Motor neuron (in vitro differentiated cells): ENCODE data around the gene PRMT7. TPM values are rescaled to one million over a fixed set of nuclear protein-coding genes. Genes with fewer than 3 reads are reported as not detected.
A peak's percentile ranks its signal among the peaks of the same experiment; 100 is the strongest.

Source experiments
- ATAC-seq, 8 experiments: fragments of 200-7000 bp; cut with Tn5 transposase; replicated peaks in 6 of 8; 2 replicates each; pipeline ENCODE4 v1.8.0; 2021; ENCODE audit warnings: mild to moderate bottlenecking in 8 of 8, moderate library complexity in 8 of 8
- H3K27ac ChIP-seq, 2 donors: fragments of 250-450 bp; sonication (Bioruptor Pico); 2 replicates each; pipeline ENCODE4 v1.9.0; 2021; ENCODE audit warnings: antibody characterized with exemption in 2 of 2, mild to moderate bottlenecking in 2 of 2, moderate library complexity in 1 of 2
- H3K4me1 ChIP-seq, 2 donors: fragments of 250-450 bp; sonication (Bioruptor Pico); replicated peaks in 1 of 2; 2 replicates each; pipeline ENCODE4 v1.6.1; 2021; ENCODE audit warnings: antibody characterized with exemption in 2 of 2, mild to moderate bottlenecking in 2 of 2, moderate library complexity in 1 of 2
- H3K4me3 ChIP-seq, 5 donors: fragments of 250-450 bp; sonication (Bioruptor Pico); 2 replicates each; pipeline ENCODE4 v1.9.0; 2021; ENCODE audit warnings: antibody characterized with exemption in 5 of 5, mild to moderate bottlenecking in 5 of 5, moderate library complexity in 4 of 5
- WGBS, 10 experiments: fragments of 450-650 bp; shearing (Covaris generic); methylation state at CpG; one replicate each; pipeline ENCODE4 v1.0.0; 2022; 5-methylcytosine and 5-hydroxymethylcytosine counted together
- in situ Hi-C, 9 experiments: fragments of 400-800 bp; cut with MboI; loops; one replicate each; pipeline ENCODE4 v1.15.0; 2021; ENCODE audit warnings: low sequenced_read_pairs in 9 of 9, low pct_unique_long_range_greater_than_20kb in 2 of 9; ENCODE audit not compliant: unreplicated experiment in 9 of 9
- total RNA-seq, 8 experiments: library from RNA; unstranded; fragments of 300-600 nt; gene quantifications; 2 replicates each; pipeline versions ENCODE4 v1.2.3 to v1.2.4, GENCODE V29; 2022

Gene PRMT7
- total RNA-seq, 8 experiments from 2014 or later, result 28.3 to 76.4 (median 37.3) TPM

GRCh38 chr16:68359398-68360191 is 48.8 kb downstream of the PRMT7 start:
- in situ Hi-C loops, result no loop called here
- peak in 2 of 8 experiments; percentile 3 to 9 for ATAC-seq
- WGBS, 10 experiments, result 78 to 100% (median 91%) methylated on average over 1 to 6 of the region's 23 CpGs; no CpG with 5 or more reads in 6 of the 10 experiments
- Histone ChIP-seq H3K4me3 (no peak overlapping the region), H3K27ac (no peak overlapping the region), H3K4me1 (peaks cover 3 to 8% of the 10 kb centered on the region in 2 donors)

- Histone ChIP-seq H3K4me1 (peaks cover 3 to 8% of the 10 kb centered on the region in 2 donors), H3K27ac (no peak overlapping the region), H3K4me3 (no peak overlapping the region)
- in situ Hi-C loops, result no loop called here
- WGBS, 10 experiments, result 80 to 98% (median 90%) methylated on average over 4 to 14 of the region's 18 CpGs; no CpG with 5 or more reads in 2 of the 10 experiments
- no peak for ATAC-seq
Observed at GRCh38 chr16:68360547-68360946, 49.7 kb downstream of the PRMT7 start.

GRCh38 chr16:68360956-68361355 is 50.1 kb downstream of the PRMT7 start:
- H3K27ac ChIP-seq, result no peak overlapping the region
- peaks cover 3 to 8% of the 10 kb centered on the region in 2 donors for H3K4me1 ChIP-seq
- 0 to 100% (median 80%) methylated on average over 1 to 3 of the region's 14 CpGs; no CpG with 5 or more reads in 5 of the 10 experiments for WGBS, 10 experiments
- in situ Hi-C loops, result no loop called here
- no peak overlapping the region for H3K4me3 ChIP-seq
- ATAC-seq, result peak in 4 of 8 experiments; percentile 3 to 11 (median 5)

GRCh38 chr16:68361485-68361884 is 50.7 kb downstream of the PRMT7 start:
- H3K4me1 ChIP-seq, result peaks cover 3 to 8% of the 10 kb centered on the region in 2 donors
- H3K27ac ChIP-seq, result no peak overlapping the region
- 93% methylated on average over 3 of the region's 16 CpGs; no CpG with 5 or more reads in 9 of the 10 experiments for WGBS, 10 experiments
- peak; percentile 9 to 78 (median 16) for ATAC-seq
- H3K4me3 ChIP-seq, result no peak overlapping the region
- in situ Hi-C loops, result no loop called here

DNA sequence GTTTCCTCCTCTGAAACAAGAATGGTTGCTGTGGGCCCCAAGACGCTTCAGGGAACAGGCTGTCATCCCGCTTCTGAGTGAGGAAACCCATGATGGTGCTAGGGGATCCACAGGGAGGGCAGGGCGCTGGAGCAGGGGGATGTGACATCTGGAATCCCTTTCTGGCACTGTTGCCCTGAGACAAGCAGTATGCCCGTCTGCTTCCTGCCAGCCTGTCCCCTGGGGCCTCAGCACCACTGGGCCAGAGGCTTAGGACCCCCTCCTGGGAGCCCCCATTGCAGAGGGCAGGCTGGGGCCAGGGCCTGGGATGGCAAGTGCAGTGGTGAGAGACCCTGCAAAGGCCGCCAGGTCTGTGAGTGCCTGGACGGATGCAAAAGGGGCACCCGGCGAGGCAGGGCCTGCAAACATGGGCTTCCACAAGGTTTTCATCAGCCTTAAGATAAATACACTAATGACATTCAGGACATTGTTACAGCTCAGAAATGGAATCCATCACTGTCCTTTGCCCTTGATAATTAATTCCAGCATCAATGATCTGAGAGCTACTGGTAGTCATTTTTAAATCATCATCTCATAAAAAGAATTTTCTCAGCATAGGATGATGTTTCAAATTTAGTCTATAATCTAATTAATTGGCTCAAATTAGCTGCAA is 51.6 kb downstream of the PRMT7 start:
- no peak for ATAC-seq
- peaks cover 3 to 8% of the 10 kb centered on the region in 2 donors for H3K4me1 ChIP-seq
- in situ Hi-C loops, result no loop called here
- 60 to 100% (median 93%) methylated on average over 1 to 2 of the region's 8 CpGs; no CpG with 5 or more reads in 7 of the 10 experiments for WGBS, 10 experiments
- no peak overlapping the region for H3K27ac ChIP-seq
- H3K4me3 ChIP-seq, result no peak overlapping the region

DNA sequence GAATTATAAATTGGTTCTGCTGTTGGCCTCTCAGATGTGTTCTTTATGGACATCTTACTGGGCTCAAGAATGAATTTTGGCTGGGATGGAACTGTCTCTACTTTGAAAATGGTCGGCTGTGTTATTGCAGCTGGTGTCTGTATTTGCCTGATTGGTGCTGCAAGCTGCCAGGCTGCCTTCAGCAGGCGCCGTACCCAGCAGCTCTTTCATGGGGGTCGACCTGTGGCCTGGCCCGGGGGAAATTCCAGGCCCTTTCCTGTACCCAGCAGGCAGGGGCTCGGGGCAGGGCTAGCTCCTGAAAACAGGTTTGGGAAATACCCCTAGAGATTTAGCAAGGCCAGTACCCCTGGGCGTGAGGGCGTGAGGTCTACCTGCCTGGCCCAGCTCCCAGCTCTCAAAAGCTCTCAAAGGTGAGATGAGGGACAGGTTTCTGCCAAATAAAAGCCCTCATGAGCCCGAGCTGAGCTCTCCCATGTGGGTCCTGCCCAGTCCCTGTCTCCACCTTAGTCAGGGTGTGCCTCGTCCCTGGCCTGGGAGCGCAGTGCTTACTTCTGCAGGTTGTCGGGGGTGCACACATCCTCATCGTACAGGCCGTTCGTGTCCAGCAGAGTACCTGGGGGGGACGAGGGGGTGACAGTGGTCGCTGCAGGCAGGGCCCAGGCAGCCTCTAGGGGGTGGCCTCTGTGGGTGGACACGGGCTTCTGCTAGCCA is 52.3 kb downstream of the PRMT7 start:
- no peak for ATAC-seq
- H3K4me3 ChIP-seq, result no peak overlapping the region
- WGBS, 10 experiments, result 20 to 100% (median 93%) methylated on average over 1 to 9 of the region's 18 CpGs; no CpG with 5 or more reads in 4 of the 10 experiments
- in situ Hi-C loops, result no loop called here
- H3K27ac ChIP-seq, result no peak overlapping the region
- peaks cover 3 to 14% of the 10 kb centered on the region in 2 donors for H3K4me1 ChIP-seq

DNA sequence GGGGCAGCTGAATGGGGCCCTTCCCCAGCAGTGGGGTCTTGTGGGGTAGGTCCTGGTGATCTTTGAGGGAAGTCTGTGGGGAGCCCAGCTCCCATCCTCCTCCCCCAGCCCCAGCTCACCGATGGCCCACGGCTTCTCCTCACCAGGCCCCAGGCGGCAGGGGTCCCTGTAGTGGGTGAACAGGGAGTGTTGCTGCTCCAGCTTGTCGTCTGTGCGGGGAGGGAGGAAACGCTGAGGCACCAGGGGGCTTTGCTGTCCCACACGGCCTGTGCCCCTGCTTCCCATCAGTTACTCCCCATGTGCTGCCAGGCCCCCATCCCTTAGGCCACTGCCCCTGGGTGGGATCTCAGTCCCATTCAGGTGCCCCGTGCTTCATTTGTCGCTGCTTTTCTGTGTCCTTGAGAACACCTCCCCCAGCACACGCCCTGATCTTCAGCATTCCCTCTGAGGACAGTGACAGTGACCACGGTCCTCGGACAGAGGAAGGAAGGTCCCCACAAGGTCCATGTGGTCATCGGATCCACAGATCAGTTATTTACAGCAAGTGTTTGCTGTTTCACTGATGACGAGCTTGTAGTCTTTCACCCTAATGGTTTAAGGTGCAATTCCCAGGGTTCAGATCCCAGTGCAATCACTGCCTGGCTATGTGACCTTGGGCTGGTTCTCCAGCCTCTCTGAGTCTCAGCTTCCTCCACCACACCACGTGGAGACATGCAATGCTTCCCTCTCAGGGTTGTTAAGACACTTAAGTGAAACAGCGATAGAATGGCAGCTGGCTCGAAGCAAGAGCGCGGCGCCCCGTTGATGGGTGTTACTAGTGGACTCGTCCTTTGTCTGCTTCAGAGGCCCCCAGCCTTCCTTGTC is 53.1 kb downstream of the PRMT7 start:
- in situ Hi-C loops, result no loop called here
- ATAC-seq, result no peak
- H3K4me3 ChIP-seq, result no peak overlapping the region
- no peak overlapping the region for H3K27ac ChIP-seq
- peaks cover 3 to 20% of the 10 kb centered on the region in 2 donors for H3K4me1 ChIP-seq
- WGBS, 10 experiments, result 0 to 85% (median 80%) methylated on average over 1 to 7 of the region's 22 CpGs; no CpG with 5 or more reads in 3 of the 10 experiments

DNA sequence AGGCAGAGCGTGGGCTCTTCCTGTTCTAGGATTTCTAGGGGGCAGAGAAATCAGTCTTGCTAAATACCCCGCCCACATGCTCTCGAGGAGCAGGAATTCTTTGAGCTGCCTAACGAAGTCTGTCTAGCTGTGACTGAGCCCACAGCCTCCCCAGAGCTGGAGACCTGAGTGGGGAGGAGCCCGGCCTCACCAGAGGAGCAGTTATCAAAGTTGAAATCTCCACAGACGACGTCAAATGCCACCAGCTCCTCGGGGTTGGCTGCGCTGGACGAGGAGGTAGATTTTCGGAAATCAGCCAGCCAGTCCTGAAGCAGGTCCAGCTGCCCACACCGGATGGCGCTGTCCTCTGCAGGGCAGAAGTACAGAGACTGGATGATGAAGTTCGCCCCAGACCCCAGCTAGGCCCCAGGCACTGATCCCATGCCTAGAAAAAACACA is 53.8 kb downstream of the PRMT7 start:
- Histone ChIP-seq H3K27ac (no peak overlapping the region), H3K4me3 (no peak overlapping the region), H3K4me1 (peaks cover 3 to 21% of the 10 kb centered on the region in 2 donors)
- WGBS, 10 experiments, result 45 to 100% (median 73%) methylated on average over 1 to 7 of the region's 14 CpGs; no CpG with 5 or more reads in 4 of the 10 experiments
- no peak for ATAC-seq
- in situ Hi-C loops, result no loop called here

DNA sequence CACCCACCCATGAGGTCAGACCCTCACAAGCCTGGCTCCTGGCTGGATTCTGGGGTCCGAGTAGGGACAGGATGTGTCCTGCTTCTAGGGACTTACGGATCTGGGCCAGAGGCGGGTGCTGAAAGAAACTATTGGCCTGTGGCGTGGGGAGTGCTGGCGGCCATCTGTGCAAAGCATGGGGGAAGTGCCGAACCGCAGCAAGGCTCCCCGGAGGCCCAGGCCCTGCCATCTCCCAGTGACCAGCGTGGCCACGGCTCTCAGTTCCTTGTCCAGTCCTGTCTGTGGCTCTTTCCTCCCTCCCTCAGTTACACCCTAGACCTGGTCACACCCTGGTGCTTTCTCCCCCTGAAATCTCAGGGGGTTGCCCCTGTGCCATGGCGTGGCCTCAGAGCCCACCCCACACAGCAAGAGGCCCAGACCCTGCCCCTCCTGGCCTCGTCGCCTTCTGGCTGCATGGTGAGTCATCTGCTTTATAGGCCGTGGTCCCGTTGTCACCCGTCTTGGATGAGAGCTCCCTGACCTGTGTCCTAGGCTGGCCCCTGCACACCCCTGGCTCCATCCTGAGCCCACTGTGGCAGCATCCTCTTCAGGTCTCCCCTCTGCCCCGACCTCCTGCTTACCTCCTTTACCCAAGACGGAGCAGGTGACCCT is 54.5 kb downstream of the PRMT7 start:
- in situ Hi-C loops, result no loop called here
- 0 to 80% (median 23%) methylated on average over 1 to 2 of the region's 18 CpGs; no CpG with 5 or more reads in 6 of the 10 experiments for whole genome bisulfite sequencing, 10 experiments
- peaks cover 3 to 22% of the 10 kb centered on the region in 2 donors for H3K4me1 ChIP-seq
- no peak overlapping the region for H3K4me3 ChIP-seq
- ATAC-seq, result peak; percentile 8 to 57 (median 26)
- no peak overlapping the region for H3K27ac ChIP-seq

DNA sequence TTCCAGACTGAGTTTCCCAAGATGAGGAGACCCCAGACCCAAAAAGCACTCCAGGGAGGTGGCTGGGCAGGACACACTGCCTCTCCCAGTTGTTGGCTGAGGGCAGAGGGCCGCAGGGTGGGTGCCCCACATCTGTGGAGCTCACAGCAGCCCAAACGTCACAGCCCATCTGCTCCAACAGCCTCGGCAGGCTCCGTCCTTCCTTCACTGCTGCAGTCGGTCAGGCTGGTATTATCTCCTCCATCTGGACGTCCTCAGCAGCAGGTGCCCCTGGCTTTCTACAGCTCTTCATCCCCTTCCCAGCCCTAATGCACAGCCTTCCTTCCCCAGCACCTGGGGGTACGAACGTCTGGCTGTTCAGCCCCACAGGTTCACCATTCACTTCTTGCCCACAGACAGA is 55.2 kb downstream of the PRMT7 start:
- in situ Hi-C loops, result no loop called here
- H3K27ac ChIP-seq, result no peak overlapping the region
- H3K4me1 ChIP-seq, result peaks cover 3 to 20% of the 10 kb centered on the region in 2 donors
- no peak for ATAC-seq
- H3K4me3 ChIP-seq, result no peak overlapping the region
- WGBS, 10 experiments, result 40% methylated on average over 1 of the region's 8 CpGs; no CpG with 5 or more reads in 9 of the 10 experiments

- ATAC-seq, result peak; percentile 29 to 74 (median 50)
- Histone ChIP-seq H3K27ac (no peak overlapping the region), H3K4me1 (peaks cover 3 to 14% of the 10 kb centered on the region in 2 donors), H3K4me3 (no peak overlapping the region)
- WGBS, 10 experiments, result 20 to 100% (median 55%) methylated on average over 1 to 7 of the region's 13 CpGs; no CpG with 5 or more reads in 7 of the 10 experiments
- in situ Hi-C loops, result no loop called here
Observed at GRCh38 chr16:68367030-68367429, 56.2 kb downstream of the PRMT7 start.

- in situ Hi-C loops, result no loop called here
- Histone ChIP-seq H3K4me1 (peaks cover 3 to 14% of the 10 kb centered on the region in 2 donors), H3K27ac (no peak overlapping the region), H3K4me3 (no peak overlapping the region)
- WGBS, 10 experiments, result 40 to 100% (median 51%) methylated on average over 1 to 11 of the region's 20 CpGs; no CpG with 5 or more reads in 4 of the 10 experiments
- ATAC-seq, result peak in 2 of 8 experiments; percentile 5 to 8
Observed at GRCh38 chr16:68367440-68367839, 56.6 kb downstream of the PRMT7 start.
